GM21825 (cell line): ENCODE results near the gene VTI1B.
"Not testable (repeated sequence)": the region's sequence is repeated elsewhere in the genome, so short reads cannot be mapped to it uniquely, and the experiment has no call there.

ENCODE experiments used
- ATAC-seq: cut with Tn5 transposase; IDR thresholded peaks from one replicate; pipeline ENCODE4 v1.9.1; 2021; ENCODE audit warnings: mild to moderate bottlenecking, moderate library complexity; ENCODE audit not compliant: unreplicated experiment

VTI1B gene

GRCh38 chr14:67633451-67634147 is 40.8 kb downstream of the VTI1B start:
- no peak for ATAC-seq

- no peak for ATAC-seq
Observed at GRCh38 chr14:67630938-67631337, 43.5 kb downstream of the VTI1B start.

- ATAC-seq = no peak
Observed at GRCh38 chr14:67630186-67630585, 44.2 kb downstream of the VTI1B start.

GRCh38 chr14:67627519-67627918 is 46.9 kb downstream of the VTI1B start:
- no peak for ATAC-seq

- ATAC-seq = not testable (repeated sequence)
Observed at GRCh38 chr14:67626131-67626530, 48.3 kb downstream of the VTI1B start.

GRCh38 chr14:67623114-67623513 is 51.3 kb downstream of the VTI1B start:
- no peak for ATAC-seq

- ATAC-seq = no peak
Observed at GRCh38 chr14:67622675-67623074, 51.8 kb downstream of the VTI1B start.

- no peak for ATAC-seq
Observed at GRCh38 chr14:67620217-67620785, 54.1 kb downstream of the VTI1B start.

- peak; percentile 91 for ATAC-seq
Observed at GRCh38 chr14:67619446-67620216, 54.8 kb downstream of the VTI1B start, which contains the start of gene ARG2. TSS of gene ARG2 (plus strand) at chr14:67619920. CDS start at chr14:67619978, 58 bp downstream.

- no peak for ATAC-seq
Observed at GRCh38 chr14:67618617-67619063, 55.8 kb downstream of the VTI1B start.

GRCh38 chr14:67610491-67610890 is 63.9 kb downstream of the VTI1B start:
- no peak for ATAC-seq

- ATAC-seq = no peak
Observed at GRCh38 chr14:67609642-67610310, 64.7 kb downstream of the VTI1B start.

- ATAC-seq = no peak
Observed at GRCh38 chr14:67607646-67608045, 66.8 kb downstream of the VTI1B start.

- ATAC-seq = peak; percentile 63
Observed at GRCh38 chr14:67602995-67603545, 71.4 kb downstream of the VTI1B start.

- no peak for ATAC-seq
Observed at GRCh38 chr14:67602076-67602475, 72.4 kb downstream of the VTI1B start.

GRCh38 chr14:67600562-67600974 is 73.9 kb downstream of the VTI1B start:
- not testable (repeated sequence) for ATAC-seq

GRCh38 chr14:67599698-67600561 is 74.5 kb downstream of the VTI1B start, which contains the start of gene PIGH:
TSS of gene PIGH (minus strand) at chr14:67600268. CDS start at chr14:67600203, 65 bp downstream.
- ATAC-seq = peak; percentile 87
